Activated CD8-positive, alpha-beta memory T cell treated with anti-CD3 and anti-CD28 coated beads for 48 hours (primary cell): Measurements from ENCODE around the gene SH2D1A.
"Not testable (repeated sequence)": the region's sequence is repeated elsewhere in the genome, so short reads cannot be mapped to it uniquely, and the experiment has no call there.

Source experiments
- DNase-seq, 3 experiments: peaks; one replicate each; pipeline ENCODE4 v3.0.0-alpha.2; 2020; ENCODE audit warnings: low read depth in 2 of 3, low spot score in 2 of 3

SH2D1A gene

DNA sequence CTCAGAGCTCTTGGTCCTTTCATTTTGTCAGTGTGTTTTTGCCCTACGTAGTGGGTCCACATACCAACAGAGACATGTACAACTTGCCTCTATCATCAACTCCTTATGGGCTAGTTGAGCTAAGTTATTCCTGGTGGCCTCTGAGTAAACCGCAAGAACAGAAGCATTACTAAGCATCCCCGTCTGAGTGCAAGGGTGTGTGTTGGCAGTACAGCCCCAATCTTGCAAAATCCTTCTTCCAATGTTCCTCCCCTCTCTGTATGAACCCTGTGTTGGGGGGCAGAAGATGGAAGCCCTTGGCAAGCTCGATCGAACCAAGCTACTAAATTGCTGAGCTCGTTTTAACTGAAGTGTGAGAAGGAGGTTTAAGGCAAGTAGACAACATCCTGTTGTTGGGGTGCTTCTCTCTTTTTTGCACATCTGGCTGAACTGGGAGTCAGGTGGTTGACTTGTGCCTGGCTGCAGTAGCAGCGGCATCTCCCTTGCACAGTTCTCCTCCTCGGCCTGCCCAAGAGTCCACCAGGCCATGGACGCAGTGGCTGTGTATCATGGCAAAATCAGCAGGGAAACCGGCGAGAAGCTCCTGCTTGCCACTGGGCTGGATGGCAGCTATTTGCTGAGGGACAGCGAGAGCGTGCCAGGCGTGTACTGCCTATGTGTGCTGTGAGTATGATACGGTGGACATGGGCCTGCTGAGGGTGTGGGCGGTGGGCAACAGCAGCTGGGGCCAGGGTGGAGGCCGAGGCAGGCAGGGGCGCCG, at the start of gene SH2D1A:
Gene SH2D1A, plus strand, starts transcription at position 447 of the 760 bp plus-strand sequence. Its CDS starts 80 bp downstream, at position 527.
- no peak for DNase-seq

DNA sequence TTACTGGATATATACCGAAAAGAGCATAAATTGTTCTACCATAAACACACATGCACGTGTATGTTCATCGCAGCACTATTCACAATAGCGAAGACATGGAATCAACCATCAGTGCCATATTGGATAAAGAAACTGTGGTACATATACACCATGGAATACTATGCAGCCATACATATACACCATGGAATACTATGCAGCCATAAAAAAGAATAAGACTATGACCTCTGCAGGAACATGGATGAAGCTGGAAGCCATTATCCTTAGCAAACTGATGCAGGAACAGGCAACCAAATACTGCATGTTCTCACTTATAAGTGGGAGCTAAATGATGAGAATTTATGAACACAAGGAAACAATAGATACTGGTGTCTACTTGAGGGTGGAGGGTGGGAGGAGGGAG, 47.0 kb upstream of the SH2D1A start:
- not testable (repeated sequence) for DNase-seq

- no peak for DNase-seq
Measured at GRCh38 chrX:124300405-124300804, 46.0 kb upstream of the SH2D1A start.

- no peak for DNase-seq
Measured at GRCh38 chrX:124307253-124307907, 39.0 kb upstream of the SH2D1A start.

- DNase-seq = no peak
Measured at GRCh38 chrX:124325732-124326131, 20.6 kb upstream of the SH2D1A start.

GRCh38 chrX:124328765-124329164, 17.6 kb upstream of the SH2D1A start:
- DNase-seq = no peak

- no peak for DNase-seq
Measured at GRCh38 chrX:124332481-124333424, 13.6 kb upstream of the SH2D1A start, which contains the start of gene TEX13D. TSS of gene TEX13D (plus strand) at chrX:124332660. CDS start at chrX:124332918, 258 bp downstream.

GRCh38 chrX:124333862-124334261, 12.5 kb upstream of the SH2D1A start:
- DNase-seq = no peak

GRCh38 chrX:124334555-124334954, 11.8 kb upstream of the SH2D1A start:
- DNase-seq = not testable (repeated sequence)

DNA sequence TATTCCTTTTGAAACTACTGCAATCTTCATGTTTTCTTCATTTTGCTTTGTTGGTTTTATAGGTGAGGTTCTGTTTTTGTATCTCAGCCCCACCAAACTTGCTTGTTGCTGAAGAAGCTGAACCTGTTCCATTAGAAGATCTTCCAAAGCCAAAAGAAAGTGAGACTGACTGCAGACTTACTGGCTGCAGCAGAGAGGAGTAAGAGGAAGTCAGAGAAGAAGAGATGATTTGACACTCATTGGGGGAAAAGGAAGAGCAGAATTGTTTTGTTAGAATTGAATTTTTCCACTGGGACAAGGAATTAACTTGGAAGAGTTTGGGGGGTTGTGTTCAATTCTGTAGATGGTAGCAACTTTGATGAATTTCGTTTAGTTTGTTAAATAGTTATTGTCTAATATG, 10.8 kb upstream of the SH2D1A start:
- no peak for DNase-seq

- no peak for DNase-seq
Measured at GRCh38 chrX:124337916-124338315, 8.4 kb upstream of the SH2D1A start.

DNA sequence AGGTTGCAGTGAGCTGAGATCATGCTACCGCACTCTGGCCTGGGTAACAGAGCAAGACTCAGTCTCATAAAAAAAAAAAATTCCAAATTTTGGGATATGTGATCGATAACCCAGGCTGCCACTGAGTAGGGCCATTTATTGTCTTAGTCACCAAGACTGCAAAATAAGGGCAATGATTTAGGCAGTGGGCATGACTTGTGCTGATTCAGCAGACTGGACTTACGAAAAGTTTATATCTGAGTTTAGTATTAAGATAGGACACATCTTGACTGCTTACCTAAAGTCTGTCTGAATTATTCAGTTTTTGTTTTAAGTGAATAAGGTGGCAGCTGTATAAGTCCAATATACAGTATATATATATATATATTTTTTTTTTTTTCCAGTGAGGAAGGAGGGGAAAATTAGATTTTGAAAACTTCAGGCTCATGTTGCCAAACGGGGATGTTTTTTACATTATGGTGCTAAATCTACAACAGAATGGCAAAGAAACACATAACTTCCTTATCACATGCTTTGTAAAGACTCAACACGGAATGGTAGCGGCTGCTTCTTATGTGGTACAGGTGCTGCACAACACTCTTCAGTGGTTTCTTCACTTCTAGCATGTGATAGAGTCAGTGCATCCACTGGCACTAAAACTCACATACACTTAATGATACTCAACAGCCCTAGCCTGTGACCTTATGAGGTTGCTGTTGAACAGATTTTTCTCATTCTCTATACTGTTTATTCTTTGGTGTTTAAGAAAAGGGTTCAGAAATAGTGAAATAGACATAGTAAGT, 7.4 kb upstream of the SH2D1A start:
- DNase-seq = no peak

DNA sequence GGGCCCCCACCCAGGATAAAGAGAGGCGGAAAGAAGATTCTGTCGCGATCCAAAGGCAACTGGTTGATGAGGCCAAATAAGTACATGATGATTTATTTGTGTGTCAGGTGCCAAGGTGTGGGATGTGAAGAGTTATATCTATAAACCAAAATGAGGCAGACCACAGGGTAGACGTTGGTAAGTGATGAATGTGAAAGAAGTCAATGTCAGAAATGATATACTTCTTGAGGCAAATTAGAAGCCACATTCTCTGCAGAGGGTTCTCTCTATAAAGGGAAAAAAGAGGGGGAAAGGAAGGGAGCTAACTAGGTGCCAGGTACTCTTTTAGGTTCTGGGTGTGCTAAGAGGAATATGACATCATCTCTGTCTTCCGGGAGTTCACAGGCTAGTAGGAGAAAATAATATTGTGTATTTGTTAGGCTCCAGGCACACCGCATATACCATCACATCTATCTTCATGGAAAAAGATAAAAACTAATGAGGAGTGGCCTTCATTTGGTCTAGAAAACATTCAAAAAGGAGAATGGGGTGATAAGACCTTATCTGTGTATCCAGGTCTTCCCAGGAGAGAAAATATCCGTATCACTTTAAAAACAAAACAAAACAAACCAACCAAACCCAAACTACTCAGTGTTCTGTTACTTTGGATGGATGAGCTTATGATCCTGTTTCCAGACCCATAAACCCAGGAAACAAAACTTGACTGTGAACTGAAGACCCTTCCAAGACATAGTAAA, 4.8 kb upstream of the SH2D1A start:
- no peak for DNase-seq

- no peak for DNase-seq
Measured at GRCh38 chrX:124342174-124342867, 4.0 kb upstream of the SH2D1A start.

DNA sequence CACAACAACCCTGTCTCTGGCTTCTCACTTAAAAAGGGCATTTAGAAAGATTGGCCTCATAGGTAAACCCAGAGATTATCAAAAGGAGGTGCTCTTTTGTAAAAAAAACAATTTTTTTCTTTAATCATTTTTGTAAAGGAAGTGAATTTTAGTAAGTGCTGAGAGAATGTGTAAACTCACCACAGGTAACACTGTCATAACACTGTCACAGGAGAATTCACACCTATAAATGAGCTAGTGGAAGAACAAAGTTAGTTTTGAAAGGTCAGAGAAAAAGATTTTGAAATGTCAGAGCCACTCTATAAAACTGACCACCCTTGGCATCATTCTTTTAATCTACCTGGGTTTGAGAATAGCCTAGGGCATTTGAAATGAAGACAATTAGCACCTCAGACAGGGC, 3.3 kb upstream of the SH2D1A start:
- no peak for DNase-seq

DNA sequence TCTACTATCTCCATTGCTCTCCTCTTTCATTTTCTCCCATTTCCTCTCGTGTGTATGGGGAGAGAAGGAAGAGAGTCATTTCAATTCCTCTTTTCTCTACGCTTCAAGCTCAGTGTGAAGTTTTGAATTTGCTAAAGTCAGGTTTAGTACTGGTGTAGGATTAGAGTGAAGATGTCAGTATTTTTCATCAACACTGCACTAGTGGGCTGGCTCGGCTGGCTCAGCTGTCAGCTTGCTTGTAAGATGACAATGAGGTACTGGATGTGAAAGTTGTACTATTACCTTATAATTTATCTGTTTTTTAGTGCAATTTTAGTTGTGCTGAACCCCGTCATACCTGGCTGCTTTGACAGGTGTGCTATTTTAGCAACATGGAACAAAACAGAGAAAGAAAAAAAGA, 2.1 kb upstream of the SH2D1A start:
- DNase-seq = no peak

DNA sequence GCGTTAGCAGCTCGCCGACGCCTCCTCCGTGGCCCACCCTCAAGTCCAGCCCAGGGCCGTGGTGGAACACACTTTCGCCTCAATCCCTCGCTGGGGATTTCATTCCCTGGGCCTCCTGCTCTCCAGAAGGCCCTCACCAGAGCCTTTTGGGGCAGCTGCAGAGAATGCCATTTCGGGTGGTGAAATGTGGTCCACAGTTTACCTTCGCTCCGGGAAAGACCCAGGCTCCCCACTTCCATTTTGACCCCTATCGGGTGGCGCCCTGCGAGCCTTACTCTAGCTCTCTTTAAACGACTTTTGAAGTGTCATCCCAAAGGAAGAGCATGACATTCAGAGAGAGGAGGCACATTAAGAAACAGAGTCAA, 496 bp downstream of the SH2D1A start:
- DNase-seq = no peak

- DNase-seq = no peak
Measured at GRCh38 chrX:124347242-124347641, 879 bp downstream of the SH2D1A start.

DNA sequence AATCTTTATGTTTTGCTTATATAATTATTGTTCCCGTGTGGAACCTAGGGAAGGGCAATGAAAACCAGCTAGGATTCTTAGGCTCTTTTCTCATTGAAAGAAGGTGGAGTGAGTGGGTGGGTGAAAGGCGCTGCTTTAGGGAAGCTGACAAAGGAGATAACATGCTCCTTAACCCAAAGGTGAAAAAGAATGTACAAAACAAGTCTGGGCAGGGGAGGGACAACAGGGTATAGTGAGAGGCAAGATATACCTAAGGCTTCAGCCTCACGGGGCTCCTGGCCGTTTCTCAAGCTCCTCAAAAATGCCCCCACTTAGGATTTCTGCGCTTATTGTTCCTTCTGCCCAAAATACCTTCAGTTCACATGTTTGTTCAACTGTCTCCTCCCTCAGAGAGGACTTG, 1.8 kb downstream of the SH2D1A start:
- DNase-seq = no peak
